ENCODE measurements around the gene ANKRD23.

ANKRD23 gene

DNA sequence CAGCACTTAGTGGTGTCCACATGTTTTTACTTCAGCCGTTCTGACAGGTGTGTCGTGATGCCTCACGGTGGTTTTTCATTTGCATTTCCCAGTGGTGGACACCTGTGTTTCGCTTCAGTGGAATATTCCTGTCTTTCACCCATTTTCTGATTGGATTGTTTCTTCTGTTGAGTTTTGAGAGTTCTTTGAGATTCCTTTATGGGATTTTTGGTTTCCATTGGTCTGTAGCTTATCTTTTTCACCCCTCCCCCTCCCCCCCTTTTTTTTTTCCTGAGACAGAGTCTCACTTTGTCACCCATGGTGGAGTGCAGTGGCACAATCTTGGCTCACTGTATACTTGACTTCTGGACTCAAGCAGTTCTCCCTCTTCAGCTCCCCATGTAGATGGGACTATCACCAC lies 8.0 kb downstream of the ANKRD23 start:
- no peak for DNase-seq

DNA sequence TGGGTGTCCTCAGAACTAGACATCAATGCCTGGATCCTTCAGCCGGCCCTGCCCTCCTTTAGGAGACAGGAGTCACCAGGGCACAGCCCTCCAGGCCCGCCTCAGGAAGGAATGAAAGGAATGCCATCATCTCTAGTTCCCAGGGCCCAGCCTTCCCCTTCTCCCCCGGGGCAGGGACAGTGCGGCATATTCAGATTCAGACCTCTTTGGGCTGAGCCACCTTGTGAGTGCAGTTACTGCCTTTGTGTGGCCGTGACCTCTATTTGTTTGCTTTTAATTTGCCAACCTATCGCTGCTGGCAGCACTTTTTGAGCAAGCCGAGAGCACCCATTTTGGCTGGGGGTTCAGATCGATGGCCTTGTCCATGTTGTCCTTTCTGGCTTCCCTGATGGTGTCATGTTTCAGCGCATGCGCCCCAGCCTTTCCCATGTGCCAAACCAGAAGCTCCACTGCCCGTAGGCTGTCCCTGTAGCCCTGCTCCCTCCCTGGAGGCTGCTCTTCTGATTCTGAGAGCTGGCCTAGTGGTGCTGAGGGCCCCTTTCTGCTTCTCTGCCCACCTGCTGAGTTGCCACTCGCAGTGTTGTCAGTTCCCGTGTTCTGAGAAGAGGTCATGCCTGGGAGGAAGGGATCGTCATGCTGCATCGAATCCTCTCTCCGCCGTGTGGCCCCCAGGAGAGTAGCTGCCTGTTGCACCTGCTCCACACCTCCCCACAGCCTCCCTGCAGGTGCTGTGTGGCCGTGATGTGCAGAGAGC lies 10.9 kb downstream of the ANKRD23 start:
- DNase-seq, result peak; percentile 89

DNA sequence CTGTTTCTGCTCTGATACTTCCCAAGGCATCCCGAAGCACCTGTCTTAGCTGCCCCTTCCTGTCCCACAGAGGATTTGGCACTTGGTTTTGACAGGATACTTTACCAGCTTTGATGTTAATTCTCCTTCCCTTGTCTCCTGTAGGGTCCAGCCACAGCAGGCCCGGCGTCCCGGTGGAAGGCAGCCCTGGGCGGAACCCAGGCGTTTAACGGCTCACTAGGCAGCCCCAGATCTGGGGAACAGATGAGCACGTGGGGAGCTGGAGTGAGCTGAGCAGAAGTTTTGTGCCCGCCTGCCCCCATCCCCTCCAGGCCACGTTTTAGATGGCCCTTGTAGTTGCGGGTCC lies 11.4 kb downstream of the ANKRD23 start:
- no peak for DNase-seq

DNA sequence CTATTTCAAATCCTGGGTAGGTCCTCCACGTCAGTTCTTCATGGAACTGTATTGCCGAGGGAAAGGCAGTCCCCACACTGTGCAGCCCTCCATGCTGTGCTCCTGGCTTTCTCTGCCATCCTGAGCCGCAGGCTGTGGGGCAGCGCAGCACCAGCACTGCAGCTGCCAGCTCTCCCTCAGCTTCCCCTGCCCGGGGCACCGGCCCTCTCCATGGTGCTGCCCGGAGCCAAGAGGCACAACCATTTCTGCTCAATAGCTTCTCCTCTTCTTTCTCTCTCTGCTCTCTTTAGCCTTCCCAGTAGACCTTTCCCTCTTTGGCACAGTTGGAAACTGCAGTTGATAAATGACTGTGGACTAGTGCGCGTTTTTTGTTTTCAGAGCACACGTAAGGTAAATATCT lies 12.1 kb downstream of the ANKRD23 start:
- DNase-seq, result no peak

DNA sequence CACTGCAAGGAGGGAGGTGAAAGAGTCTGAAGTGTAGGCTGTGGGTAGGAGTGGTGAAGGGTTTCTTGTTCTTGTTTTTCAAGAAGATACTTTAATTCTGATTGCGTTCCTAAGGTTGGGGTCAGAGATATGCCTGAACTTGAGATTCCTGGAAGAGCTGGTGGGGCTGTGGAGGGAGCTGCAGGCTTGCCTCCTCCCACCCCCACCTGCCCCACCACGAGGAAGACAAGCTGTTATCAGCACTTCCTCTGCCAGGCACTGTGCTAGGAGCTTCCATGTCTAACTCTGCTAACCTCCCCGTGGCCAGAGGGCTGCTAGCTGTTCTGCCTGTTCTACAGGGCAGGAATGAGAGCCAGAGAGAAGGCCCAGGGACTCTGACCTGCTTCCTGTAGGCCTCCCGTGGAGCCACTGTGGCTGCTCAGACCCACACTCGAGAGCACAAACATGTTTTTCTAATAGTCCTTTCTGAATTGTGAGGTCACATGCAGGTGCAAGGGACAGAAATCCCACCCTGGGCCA lies 13.7 kb downstream of the ANKRD23 start:
- DNase-seq, result no peak

DNA sequence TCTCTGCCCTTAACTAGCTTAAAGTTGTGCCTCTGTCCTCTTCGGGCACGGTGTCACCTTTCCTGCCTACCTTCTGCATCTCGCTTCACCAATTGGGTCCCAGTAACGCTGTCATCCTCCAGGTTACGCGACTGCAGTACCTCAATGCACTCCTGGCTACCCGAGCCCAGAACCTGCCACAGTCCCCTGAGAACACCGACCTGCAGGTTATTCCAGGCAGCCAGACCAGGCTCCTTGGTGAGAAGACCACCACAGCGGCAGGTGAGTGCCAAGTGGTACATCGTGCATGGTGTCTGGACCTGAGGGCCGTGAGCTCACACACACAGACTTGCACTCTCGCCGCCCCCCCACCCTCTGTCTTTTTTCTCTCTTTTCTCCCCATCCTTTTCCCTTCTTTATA lies 14.9 kb downstream of the ANKRD23 start:
- DNase-seq, result no peak

DNA sequence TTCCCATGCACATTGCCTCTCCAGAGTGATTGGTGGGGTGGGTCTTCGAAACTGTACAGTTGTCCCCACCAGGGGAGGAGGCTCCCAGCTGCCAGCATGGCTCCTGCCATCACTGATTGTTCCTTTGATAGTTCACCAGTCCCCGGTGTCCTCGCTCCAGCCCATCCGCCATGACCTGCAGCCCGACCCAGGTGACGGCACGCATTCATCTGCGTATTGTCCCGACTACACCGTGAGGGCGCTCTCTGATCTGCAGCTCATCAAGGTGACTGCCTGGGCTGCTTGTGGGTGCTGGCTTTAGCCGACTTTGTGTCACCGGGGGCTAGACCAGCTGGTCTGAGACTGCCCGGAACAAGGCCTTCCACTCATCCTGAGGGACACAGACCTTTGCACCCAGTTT lies 15.4 kb downstream of the ANKRD23 start:
- DNase-seq, result no peak

DNA sequence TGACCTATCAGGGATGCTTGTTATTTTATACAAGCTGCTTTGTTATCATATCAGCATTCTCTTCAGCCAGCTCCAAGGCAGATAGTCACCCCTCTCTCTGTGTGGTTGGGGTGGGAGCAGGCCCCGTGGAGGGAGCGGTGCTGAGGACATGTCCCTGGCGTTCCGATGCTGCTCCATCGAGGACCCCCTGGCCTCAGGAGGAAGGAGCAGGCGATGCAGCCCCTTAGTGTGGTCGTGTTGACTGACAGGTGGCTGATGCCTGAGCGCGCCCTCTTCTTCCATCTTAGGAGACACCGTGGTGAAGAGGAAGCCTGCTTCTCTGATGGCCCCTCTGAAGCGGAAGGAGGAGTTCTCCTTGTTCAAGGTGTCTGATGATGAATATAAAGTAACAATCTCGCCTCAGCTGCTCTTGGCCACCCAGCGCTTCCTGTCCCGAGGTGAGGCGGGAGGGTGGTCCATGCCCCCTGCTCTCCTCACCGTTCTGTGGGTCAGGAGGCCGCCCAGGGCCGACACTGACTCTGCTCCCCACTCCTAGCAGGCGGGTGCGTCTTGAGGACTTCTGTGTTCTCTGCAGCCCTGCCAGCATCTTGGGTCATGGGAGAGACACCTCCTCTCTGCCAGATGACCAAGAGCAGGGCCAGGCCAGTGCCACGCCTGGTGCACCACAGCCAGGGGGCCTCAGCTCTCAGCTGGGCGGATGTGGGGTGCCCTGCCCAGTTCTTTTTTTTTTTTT lies 17.1 kb downstream of the ANKRD23 start:
- no peak for DNase-seq

DNA sequence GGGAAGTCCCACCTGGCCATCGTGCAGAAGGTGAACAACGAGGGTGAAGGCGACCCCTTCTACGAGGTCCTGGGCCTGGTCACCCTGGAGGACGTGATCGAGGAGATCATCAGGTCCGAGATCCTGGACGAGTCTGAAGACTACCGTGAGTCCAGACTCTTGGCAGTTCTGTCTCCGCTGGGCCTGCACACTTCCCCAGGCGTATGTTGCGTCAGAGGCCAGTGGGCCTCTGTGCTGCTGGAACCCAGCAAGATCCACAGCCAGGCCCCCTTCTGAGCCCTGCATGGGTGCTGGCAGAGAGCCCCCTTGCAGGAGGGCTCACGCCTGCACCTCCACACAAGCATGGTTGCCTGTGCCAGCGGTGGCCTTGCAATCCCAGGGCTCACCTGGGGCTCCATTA lies 18.8 kb downstream of the ANKRD23 start:
- DNase-seq, result no peak

DNA sequence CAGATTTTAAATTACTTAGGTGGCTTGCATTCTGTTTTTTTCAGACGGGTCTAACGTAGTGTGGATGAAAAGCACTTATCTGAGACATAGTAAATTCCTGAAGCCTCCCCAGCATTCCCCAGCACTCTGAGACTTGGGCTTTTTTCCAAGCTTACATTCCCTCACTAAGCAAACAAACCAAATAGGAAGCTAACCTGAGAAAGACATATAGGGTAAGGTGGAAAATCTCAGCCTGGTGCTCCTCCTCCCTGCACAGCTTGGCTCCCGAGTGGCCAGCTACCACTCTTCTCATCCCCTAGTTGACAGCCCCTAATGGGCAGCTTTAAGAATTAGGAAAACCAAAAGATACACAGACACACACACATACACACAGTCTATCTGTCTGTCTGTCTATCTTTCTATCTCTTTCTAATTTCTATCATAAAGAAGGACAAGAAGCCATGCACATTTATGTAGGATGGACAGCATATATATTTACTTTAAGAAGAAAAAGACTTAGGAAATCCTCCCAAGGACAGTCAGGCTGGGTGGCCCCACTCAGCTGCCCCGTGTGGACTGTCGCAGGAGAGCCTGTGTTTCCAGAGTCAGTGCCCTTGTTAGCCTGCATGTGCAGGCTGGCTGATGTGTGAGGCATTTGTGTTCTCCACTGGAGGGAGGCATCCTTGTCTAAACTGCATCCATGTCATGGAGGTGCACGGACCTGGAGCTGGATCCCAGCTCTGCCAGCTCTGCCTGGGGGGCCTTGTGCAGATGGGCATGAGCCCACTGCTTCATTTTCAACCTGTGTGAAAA lies 19.5 kb downstream of the ANKRD23 start:
- no peak for DNase-seq

DNA sequence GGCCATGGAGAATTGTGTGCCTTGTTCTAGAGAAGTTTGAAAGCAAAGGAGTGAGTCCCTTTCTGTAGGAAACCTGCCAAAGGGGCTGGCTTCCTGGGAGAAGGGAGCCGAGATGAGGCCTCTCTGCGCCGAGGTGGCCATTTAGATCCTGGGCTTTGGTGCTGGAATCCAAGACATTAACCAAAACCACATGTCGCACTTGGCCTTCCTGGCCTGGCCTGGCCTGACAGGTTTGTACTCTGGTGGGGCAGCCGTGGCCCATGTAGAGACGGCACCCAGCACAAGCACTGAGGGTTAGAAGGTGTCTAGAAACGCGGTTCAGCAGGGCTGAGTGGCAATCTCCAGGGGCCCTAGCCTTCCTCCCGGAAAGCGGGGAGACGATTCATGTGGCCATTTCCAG lies 20.6 kb downstream of the ANKRD23 start:
- DNase-seq, result no peak

DNA sequence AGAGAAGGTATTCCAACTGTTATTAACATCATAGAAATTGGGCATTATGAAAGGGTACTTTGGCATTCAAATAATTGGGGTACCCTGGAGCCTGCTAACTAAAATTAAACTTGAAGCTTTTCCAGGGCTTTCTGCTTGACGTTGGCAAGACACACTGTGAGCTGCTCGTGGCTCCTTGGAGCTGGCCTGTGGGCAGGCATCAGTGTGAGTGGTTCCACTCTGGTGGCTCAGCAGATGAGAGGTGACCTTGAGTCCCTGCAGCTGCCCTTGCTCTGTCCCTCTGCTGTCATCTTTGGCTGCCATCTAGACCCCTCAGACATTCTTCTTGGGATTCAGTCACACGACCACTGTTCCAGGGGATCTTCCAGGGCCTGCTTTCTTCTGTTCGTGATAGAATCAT lies 21.0 kb downstream of the ANKRD23 start:
- DNase-seq, result no peak

DNA sequence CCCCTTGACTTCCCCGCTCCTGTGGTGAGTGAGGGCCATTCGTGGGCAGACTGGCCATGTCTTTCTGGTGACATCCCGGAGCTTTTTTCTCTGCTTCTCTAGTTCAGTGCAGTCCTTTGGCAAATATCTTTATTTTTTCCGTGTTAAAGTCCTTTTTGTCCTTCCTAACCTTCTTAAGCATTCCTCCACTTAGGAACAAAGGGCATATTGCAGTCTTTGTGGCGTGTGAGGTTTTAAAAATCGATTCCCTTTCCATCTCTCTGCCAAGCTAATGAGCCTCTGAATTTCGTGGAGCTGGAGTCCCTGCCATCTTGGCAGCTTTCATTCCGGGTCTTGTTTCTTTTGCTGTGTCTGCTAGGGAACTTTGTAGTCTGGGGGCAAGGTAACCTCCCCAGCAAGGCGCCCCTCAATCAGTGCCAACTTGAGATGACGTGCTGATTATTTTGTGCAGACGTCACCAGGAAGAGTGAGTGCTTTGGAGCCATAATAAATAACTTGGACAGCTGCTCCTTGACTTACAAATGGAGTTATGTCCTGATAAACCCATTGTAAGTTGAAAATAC lies 22.6 kb downstream of the ANKRD23 start:
- no peak for DNase-seq

DNA sequence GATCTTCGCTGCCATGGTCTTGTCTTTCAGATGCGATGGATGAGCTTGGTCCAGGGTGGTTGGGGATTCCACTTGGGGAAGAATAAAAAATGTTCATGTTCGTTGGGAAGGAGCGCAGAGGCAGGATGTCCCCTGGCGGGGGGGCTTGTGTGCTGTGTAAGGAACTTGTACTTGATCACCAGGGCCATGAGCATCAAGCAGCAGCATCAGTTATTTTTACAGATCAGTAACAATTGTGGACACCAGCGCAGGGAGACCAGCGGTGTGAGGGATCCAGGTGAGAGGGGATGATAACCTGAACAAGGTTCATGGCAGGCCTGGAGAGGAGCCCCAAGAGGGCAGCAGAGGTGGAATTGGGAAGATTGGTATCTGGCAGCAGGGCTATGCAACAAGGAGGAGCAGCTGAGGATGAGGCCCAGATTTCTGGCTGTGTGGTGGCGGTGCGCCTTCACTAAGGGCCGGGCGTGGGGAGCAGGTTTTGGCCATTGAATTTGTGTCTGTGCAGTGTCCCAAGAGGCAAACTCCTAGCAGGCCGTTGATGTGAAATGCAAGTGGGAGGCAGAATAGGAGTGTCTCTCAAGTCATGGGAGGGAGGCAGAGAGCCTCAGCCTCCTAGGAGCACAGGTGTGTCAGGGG lies 23.8 kb downstream of the ANKRD23 start:
- no peak for DNase-seq

DNA sequence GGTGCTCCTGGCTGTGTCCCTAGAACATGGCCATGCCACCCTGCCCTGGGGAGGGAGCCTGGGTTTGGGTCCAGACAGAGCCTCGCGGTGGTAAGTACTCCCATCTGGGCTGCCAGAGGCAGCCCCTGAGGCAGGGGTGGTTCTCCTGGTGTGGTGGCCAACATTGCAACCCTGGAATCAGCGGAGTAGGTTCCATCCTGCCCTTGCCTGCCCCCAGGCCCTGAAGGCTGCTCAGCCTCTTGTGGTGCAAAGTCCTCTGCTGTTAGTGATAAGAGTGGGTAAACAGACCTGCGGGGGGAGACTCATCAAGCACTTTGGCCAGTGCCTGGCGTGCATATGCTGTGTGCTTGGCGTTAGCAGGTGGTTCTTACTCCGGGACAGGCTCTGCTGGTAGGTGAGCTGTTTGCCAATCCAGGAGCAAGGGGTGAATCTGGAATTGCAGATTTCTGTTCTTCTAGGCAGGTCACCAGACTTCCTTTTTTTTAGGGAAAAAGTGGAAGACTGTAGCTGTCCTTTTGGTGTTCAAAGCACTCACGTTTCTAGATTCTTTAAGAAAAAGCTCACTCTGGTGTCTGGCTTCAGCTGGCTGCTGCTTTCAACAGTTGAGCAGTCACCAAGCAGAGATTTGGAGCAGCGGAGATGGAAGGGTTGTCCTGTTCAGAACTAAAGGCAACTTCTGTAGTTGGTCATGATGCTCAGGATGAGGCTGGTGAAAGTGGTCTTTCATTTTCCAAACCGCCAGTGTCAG lies 24.5 kb downstream of the ANKRD23 start:
- DNase-seq, result no peak

DNA sequence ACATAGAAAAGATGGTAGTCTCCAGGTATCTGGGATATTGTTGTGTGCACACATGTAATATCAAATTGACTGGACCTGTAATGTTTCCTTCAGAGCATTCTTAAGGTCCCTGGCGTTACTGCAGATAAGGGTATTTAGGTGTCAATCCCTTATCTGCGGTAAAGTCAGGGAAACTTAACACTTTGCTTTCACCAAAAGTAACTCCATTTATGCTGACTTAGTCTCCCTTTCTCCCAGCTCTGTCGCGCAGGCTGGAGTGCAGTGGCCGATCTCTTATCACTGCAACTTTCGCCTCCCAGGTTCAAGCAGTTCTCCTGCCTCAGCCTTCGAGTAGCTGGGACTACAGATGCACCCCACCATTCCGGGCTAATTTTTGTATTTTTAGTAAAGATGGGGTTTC lies 25.9 kb downstream of the ANKRD23 start:
- DNase-seq, result no peak

DNA sequence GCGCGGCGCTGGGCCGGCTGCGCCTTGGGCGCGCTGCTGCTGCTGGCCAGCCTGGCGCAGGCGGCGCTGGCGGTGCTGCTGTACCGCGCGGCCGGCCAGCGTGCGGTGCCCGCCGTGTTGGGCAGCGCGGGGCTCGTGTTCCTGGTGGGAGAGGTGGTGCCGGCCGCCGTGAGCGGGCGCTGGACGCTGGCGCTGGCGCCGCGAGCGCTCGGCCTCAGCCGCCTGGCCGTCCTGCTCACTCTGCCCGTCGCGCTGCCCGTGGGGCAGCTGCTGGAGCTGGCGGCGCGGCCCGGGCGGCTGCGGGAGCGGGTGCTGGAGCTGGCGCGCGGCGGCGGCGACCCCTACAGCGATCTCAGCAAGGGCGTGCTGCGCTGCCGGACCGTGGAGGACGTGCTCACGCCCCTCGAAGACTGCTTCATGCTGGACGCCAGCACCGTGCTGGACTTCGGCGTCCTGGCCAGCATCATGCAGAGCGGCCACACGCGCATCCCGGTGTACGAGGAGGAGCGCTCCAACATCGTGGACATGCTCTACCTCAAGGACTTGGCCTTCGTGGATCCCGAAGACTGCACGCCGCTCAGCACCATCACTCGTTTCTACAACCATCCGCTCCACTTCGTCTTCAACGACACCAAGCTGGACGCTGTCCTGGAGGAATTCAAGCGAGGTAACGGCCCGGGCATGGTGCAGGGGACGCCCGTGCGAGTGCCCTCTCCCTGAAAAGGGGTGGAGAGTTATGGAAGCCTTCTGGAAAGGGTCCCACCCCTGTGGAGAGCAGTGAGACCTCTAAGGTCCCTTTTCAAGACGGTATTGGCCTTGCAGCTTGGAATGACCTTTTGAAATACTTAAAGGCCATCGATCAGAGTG lies 26.8 kb downstream of the ANKRD23 start:
- no peak for DNase-seq

DNA sequence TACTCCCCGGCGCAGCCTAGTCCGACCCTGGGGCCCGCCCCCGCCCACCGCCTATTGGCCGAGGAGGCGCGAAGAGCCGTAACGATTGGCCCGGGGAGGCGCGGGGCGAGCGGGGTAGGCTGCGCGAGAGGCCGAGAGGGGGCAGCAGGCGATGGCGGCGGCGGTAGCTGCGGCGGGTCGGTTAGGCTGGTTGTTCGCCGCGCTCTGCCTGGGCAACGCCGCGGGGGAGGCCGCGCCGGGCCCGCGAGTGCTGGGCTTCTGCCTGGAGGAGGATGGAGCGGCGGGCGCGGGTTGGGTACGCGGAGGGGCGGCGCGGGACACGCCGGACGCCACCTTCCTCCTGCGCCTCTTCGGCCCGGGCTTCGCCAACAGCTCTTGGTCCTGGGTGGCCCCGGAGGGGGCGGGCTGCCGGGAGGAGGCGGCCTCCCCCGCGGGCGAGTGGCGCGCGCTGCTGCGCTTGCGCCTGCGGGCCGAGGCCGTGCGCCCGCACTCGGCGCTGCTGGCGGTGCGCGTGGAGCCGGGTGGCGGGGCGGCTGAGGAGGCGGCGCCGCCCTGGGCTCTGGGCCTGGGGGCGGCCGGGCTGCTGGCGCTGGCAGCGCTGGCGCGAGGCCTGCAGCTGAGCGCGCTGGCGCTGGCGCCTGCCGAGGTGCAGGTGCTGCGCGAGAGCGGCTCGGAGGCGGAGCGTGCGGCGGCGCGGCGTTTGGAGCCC lies 27.5 kb downstream of the ANKRD23 start, which contains the start of gene CNNM3:
Gene CNNM3 (plus strand): TSS at position 142 of the 709 bp plus-strand sequence. CDS start 10 bp downstream, at position 152.
- peak; percentile 86 for DNase-seq

DNA sequence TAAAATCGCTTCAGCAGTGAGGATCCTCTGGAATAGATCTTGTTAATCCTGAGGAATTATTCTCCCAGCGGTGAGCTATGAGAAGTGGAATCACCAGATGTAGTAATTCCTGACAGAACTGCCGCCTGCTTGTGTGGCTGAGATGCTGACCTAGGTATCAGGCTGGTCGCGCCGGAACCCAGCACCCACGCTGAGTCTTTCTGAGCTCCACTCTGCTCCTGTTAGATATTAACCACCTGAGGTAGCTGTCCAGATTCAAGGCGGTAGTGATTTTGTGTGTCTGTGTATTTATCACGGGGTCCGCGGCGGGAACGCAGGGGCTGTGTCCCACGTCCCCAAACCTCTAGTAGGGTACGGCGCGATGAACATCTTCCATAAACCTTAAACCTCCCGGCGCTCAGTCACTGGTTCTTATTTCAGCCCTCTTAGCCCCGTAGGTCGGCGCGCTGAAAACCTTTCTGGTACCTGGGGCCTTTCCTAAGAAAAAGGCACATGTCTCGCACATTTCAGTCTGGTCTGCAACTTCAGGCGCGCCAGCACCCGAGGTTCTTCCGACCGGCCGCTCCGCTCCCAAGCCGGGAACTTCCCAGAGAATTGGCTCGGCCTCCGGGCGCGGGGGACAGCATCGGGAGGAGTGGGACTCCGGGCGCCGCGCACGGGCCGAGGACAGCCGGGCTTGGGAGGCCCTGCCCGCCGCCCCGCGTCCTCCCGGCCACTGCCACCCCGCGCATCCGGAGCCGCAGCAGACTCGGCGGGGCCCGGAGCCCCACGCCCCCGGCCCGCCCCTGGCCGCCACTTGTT lies 28.3 kb downstream of the ANKRD23 start:
- DNase-seq, result no peak
